UCSD-AML1 (cell line): ENCODE results near the gene FEN1.

Source experiments
- DNase-seq: peaks from one replicate; lab custom pipeline; 2025; ENCODE audit not compliant: unreplicated experiment; lab: John Stamatoyannopoulos, UW

FEN1 gene

DNA sequence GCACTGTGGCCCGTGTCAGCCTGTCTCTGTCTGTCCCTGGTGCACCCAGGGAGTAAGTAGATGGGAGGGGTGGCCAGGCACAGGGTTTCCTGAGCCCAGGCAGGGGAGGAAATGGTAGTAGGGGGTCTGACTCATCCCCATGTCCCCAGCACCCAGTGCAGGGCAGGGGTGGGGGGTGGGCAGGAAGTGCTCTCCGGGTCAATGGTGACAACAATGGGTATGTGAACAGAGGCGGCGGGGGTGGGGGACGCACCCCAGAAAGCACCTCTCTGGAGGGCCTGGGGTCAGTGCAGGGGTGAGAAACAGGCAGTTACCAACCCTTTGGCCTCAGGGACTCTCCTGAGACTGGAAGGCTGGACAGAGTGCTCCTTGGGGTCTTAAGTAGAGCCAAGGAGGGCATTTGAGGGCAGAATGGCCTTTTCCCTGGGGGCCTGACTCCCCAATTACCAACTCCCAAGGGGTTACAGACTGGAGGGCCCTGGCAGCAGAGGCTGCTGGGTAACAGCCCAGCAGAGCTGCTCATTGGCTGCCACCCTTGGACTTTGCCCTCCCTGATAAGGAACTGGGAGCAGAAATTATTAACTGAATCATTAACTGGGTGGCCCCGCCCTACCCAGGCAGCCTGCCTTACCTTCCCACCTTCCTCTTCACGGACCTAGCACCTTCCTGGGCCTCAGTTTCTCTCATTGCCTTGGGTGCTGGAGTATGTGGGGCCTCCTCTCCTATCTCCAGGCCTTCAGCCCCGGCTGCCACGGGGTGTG, 36.1 kb upstream of the FEN1 start:
- peak; percentile 74 for DNase-seq

DNA sequence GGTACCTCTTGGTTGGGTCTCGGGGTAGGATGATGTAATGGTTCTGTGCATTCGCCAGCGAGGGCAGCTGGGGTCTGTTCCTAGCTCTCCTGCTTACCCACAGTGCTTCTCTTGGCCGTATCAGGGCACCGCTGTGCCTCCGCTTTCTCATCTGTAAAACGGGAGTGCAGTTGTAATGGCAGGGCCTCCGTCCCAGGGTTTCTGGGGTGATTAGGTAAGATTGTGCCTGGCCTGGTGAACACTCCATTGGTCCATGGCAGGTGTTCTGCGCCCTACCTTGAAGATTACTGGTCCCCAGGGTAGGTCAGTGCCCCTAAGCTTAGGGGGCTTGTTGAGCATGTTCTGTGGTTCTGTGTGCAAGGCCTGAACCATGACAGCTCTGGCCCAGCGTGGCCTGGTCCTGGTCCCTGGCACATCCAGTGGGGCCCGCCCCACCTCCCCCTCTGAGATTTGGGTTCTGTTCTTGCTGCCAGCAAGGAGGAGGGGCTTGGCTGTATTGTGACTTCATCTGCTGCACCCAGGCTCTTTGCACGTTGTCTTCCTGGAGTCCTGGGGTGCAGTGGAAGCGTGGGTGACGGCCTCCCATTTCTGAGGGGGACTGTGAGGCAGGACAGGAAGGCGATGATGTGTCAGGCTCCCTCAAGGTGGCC, 35.4 kb upstream of the FEN1 start:
- no peak for DNase-seq

DNA sequence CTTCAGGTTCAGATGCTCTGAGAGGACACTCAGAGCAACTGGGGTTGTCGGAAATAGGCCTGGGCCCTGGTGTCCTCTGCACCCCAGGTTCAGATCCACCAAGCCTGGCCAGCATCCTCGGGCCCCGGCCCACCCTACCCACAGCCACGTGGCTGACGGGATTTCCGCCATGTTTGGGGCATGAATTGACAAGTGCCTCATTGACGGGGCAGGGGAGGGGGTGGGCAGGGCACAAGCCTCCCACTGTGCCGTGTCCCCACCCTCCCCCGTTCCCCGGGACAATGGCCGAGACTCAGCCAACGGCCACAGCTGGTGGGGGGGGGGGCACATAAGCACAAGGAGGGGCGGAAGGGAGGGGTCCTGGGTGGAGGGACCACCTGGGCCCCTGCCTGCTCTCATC, 31.8 kb upstream of the FEN1 start:
- DNase-seq: no peak

DNA sequence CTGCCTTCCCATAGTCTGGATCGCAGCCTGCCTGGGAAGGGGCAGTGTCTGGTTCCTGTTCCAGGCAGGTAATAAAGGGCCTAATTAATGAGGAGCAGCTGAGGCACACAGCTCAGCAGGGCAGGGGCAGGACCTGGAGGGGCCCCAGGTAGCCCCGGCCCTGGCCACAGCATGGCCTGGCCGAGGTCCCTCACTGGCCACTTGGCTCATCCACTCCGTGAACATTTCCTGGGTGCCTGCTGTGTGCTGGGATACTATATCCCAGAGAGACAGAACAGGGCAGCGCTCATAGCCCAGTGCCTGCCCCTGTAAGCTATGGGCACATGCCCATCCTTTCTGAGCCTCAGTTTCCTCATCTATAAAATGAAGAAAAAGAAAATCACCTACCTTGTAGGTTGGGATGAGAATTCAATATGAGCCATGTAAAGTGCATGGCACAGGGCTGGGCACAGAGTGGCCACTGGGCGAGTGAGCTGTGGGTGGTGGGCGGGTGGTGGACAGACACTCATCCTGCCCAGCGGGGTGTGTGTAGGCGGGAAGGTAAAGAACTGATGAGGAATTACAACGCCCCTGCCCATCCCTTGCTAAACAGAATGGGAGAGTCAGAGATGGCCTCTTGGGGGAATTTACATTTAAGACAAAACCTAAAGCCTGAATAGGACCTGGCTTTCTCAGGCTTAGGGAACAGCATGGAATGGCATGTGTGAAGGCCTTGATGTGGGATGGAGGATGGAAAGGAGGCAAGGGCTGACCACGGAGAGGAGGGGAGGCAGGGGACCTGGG, 31.1 kb upstream of the FEN1 start:
- DNase-seq: no peak

DNA sequence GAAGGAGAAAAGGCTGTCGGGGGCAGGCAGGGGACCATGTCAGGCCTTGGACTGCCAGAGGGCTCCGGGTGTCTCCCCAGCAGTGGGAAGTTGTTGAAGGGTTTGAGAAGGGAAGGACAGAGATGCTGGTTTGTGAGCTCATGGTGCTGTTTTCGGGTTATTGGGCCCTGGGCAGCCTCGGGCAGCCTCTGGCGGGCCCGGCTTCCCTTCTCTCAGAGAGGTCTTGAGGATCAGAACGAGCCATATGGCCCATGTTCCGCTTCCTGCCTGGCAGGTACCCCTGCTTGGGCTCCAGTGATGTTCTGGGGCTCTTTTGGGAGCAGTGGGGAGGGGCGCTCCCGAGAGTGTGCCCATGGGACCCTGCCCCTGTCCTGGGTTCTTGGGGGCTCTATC, 30.5 kb upstream of the FEN1 start:
- DNase-seq: no peak

DNA sequence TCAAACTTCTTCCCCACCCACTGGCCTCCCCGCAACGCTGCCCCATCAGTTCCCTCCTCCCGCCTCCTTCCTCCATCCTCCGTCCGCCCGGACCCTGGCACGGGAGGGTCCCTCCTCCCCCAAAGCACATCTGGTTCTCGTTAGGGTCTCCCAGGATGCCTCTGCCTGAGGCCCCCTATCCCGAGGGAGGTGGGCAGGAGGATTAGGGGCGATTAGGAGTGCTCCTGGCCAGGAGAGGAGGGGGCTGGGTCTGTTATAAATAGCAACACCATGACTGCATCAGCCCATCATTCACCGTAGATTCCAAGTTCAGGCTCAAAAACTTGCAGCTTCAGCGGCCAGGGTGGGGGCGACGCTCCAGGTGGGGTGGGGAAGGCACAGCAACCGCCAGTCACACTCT, 29.9 kb upstream of the FEN1 start:
- no peak for DNase-seq

DNA sequence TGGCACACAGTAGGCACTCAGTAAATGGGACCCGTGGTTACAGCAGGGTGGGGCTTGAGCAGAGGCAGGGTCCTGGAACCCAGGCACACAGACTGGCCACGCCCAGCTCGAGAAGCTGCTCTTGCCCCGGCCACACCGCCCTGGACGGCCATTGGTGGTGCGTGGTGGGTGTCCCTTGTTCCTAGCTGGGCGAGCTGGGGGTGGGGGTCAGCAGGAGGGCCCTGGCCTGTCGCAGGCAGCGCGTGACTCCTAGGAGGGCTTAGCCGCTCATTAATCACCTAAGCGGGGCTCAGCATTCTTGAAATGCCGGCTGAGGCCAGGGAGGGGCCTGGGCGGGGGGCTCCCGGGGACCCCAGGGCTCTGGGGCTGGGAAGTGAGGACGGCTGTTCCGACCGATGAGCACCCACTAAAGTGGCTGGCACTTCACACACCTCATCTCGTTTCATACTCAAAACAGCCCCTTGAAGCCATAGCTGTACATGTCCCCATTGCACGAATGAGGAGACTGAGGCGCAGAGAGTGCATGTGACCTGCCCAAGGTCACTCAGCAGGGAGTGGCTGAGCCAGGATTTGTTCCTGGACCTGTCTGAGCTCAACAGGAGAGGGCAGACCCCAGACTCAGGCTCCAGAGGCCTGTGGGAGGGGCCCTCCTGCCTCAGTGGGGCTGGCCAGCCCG, 28.6 kb upstream of the FEN1 start:
- no peak for DNase-seq

DNA sequence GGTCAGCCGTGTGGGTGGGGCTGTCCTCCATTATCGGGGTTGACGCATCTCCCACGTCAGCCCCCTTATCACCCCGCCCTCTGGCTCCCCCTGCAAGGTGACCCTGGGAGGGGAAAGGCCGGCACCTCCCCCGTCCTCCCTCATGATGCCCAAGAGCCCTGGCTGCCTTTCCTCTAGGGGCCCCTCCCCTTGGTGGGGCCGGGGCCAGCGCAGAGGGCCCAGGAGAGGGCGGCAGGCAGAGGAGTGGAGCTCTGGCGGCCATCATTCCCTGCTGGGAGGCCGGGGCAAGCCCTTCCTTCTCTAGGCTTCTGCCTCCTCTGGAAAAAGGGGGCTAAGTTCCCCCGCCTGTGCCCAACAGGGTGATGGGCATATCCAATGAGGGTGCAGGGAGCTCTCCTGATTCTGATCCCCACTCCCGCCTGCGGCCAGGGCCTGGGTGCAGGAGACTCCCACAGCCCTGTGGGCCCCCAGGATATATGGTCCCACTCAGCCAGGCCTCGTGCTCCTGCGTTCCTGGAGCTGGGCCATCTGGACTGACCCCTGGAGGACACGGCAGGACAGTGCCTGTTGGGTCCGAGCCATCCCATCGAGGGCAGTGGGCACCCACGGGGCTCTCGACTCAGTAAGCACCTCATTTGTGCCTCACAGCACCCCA, 28.0 kb upstream of the FEN1 start:
- no peak for DNase-seq

DNA sequence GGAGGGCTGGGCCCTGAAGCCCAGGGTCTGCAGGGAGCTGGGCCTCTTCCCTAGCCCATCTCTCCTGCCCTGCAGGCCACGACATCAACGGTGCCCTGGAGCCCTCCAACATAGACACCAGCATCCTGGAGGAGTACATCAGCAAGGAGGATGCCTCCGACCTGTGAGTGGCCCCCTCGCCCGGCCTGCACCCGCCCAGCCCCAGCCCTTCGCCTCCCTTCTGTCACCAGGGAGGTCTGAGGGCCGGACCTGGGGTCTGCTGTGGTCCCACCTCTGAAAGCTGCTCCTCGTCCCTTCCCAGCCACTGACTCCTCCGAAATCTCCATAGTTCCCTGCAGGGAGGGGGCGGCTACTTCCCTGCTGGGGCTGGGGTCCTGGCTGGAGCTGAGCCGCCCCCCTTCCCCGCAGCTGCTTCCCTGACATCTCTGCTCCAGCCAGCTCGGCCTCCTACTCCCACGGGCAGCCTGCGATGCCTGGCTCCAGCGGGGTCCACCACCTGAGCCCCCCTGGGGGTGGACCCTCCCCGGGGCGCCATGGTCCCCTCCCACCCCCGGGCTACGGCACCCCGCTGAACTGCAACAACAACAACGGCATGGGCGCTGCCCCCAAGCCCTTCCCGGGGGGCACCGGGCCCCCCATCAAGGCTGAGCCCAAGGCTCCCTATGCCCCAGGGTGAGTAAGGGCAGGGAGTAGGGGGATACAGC, 27.0 kb upstream of the FEN1 start:
- DNase-seq: no peak

DNA sequence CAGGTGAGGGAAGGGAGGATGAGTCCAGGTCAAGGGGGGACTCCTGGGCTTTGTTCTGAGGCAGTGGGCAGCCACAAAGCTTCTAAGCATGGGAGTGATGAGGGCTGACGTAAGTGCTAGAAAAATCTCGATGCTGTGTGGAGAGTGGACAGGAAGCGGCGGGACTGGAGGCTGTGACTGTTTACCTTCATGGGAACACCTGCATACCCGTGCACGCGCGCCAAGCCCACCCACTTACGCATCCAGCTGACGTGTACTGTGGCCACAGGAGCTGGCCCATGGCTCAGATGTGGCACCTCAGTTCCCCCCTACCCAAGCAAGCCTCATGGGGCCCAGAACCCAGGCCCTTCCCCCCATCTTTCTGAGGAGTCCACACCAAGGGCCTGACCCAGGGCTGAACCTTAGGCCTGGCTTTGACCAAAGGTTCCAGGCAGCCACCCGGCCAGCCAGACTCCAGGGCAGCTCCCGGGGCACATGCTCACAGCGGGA, 26.3 kb upstream of the FEN1 start:
- DNase-seq: no peak

DNA sequence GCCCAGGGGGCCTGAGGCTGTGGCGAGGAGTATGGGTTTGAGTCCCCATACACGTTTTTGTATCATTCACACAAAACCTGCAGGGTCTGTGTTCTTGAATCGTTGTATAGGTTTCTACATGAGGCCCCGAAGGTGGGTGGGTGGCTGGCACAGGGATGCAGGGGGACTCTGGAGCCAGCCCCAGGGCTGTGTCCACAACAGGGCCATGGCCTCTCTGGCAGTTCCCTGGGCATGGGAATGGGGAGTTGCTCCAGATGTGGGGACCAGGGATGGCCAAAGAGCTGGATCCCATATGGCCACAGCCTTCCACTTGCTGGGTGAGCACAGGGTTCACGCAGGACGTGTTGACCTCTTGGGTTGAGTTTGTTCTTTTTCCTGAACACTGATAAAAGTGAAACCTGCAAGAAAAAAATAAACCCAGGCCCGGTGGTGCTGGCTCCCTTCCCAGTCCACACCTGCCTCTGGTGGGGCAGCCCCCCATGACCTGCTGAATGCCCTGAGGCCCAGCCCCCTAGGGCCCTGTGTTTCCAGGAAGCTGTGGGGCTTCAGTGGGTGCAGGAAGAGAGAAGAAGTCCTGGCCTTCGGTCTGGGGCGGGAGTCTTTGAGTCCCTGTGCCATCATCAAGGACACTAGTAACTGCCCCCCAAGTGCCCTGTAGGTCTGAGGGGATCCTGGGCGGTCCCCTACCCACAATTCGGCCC, 24.2 kb upstream of the FEN1 start:
- no peak for DNase-seq

DNA sequence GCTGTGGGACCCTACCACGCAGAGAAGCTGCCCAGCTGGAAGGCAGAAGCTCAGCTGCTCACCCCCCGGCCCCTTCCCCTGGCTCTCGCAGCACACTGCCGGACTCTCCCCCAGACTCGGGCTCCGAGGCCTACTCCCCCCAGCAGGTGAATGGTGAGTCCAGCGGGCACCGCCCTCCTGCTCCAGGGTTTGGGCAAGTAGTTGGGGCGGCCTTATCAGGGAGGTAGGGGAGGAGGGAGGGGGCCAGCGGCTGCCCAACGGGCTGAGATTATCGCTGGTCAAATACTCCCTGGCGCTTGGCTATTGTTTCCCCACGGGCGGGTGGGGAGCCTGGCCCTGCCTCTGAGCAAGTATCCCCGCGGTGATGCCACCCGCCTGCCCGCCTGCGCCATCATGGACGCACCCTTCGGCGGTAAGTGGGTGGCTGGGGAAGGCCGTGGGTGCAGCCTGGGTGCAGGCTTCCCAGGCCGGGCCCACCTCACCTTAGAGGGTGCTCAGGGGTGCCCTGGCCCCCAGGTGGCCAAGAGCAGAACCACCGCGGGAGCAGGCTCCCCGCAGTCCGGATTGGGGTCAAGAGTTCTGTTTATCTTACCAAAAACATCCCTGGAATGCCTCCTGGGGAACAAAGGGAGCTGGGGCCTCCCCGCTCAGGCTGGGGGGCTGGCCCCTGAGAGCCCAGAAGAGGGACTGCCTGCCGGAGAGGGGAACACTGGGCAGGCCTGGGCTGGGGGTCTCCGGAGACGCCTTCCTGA, 23.4 kb upstream of the FEN1 start:
- no peak for DNase-seq

DNA sequence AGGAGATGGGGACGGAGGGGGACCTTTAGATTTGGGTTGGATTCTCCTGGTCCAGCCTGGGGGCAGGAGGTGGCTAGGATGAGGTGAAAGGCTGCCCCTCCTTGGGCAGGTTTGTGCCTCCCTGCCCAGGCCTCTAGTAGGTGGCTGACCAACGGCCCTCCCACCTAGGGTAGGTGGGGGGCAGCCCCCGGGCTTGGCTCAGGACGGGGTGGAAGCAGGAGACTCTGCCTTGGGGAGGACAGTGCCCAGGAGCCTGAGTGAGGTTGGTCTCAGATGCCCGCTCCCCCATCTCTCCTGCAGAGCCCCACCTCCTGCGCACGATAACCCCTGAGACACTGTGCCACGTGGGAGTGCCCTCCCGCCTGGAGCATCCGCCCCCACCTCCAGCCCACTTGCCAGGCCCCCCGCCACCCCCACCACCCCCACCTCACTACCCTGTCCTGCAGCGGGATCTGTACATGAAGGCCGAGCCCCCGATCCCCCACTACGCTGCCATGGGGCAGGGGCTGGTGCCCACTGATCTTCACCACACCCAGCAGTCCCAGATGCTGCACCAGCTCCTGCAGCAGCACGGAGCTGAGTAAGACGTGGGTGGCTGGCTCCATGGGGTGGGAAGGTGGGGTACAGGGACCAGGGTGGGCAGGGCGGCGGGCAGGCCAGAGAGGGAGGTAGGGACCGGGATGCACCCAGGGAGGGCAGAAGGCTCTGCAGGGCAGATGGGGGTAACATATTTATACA, 22.6 kb upstream of the FEN1 start:
- DNase-seq: no peak

DNA sequence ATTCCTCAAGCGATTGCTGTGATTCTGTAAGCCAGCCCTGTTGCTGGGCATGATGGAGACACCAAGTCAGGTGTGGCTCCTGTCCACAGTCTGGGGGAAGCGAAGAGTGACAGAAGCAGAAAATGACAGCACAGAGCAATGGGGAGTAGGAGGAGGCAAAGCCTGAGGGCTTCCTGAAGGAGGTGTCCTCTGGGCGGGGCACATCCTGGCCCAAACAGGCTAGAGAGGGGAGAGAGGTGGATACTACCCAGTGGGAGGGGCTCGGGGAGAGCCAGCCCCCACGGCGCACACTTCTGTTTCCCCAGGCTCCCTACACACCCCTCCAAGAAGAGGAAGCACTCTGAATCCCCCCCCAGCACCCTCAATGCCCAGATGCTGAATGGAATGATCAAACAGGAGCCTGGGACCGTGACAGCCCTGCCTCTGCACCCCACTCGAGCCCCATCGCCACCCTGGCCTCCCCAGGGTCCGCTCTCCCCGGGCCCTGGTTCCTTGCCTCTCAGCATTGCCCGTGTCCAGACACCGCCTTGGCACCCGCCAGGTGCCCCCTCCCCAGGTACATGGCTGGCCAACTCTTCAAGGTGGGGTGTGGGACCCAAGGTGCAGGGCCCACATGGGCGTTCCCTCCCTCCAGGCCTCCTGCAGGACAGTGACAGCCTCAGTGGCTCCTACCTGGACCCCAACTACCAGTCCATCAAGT, 21.4 kb upstream of the FEN1 start:
- DNase-seq: peak; percentile 48

DNA sequence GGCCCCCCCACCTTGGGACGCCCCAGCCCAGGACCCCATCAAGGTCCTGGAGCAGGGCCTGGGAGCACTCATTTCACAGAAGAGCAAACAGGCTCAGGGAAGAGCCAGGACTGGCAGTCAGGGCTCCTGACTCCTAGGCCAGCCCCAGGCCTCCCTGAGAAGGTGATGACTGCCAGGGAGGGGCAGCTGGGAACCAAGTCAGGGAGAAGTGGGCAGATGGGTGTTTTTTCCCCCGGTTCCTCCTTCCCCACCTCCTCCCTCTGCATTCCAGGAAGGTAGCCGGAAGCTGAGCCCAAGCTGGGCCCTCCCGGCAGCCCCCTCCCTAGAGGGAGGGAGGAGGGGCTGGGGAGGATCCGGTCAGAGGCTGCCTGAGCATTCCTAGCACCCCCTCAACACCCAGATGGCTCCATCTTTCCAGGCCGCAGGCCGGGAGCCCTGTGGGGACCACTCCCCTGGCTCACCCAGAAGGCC, 20.7 kb upstream of the FEN1 start:
- peak; percentile 78 for DNase-seq

DNA sequence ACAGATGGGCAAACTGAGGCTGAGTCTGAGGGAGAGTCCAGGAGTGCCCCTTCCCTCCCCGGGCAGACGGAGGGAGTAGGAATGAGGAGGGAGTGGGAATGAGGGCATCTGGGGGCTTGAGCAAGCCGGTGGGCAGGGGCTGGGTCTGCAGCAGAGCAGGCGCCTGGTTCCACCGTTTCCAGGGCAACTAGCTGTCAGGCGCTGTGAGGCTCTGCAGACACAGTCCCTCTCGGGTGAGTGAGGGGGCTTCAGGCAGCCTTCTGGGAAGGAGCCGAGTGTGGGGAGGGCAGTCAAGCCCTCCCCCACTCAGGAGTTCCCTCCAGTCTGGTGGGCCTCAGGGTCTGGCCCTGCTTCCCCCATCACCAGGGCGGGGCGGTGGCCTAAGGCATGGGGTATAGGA, 19.4 kb upstream of the FEN1 start:
- DNase-seq: no peak

DNA sequence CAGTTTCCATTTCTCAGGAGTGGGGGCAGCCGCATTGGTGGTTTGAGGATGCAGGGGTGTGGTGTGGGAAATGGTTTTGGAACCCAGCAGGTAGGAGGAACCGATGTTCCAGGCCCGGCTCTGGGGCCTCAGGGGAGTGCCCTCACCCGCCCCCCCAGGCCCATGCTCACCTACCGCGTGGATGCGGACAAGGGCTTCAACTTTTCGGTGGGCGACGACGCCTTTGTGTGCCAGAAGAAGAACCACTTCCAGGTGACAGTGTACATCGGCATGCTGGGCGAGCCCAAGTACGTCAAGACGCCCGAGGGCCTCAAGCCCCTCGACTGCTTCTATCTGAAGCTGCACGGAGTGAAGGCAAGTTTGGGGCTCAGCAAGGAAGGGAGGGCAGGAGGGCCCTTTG, 18.9 kb upstream of the FEN1 start:
- no peak for DNase-seq

DNA sequence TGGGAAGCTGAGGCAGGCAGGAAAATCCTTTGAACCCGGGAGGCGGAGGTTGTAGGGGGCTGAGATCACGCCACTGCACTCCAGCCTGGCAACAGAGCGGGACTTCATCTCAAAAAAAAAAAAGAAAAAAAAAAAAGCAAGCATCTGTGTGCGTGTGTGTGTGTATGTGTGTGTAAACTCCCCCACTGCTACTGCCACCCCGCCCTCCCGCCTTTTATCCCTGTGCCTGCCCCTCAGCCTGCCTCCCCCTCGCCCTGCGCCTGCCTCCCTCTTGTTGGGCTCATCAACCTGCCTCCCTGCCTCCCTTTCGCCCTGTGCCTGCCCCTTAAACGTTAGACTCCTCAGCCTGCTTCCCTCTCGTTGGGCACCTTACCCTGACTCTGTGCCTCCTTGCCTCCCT, 18.3 kb upstream of the FEN1 start:
- DNase-seq: no peak
